IPS-18c (cell line): ENCODE data around the gene ASB2.

ENCODE experiments used
- H3K4me3 ChIP-seq: 2 replicates; pipeline ENCODE4 v1.7.0; 2013; ENCODE audit warnings: low read depth, mild to moderate bottlenecking, low read length, moderate library complexity; ENCODE audit not compliant: insufficient read depth
- H3K9me3 ChIP-seq: one replicate; pipeline ENCODE4 v1.6.1; 2013; ENCODE audit warnings: mild to moderate bottlenecking, low read length, moderate library complexity; ENCODE audit not compliant: control insufficient read depth, insufficient read depth

ASB2 gene

GRCh38 chr14:94005324-94006073, 29.1 kb upstream of the ASB2 start:
- H3K9me3 ChIP-seq, result no peaks in the 10 kb centered on the region
- H3K4me3 ChIP-seq, result no peak overlapping the region

GRCh38 chr14:94004015-94004414, 27.6 kb upstream of the ASB2 start:
- Histone ChIP-seq H3K9me3 (no peaks in the 10 kb centered on the region), H3K4me3 (no peak overlapping the region)

GRCh38 chr14:94003397-94003796, 27.0 kb upstream of the ASB2 start:
- H3K9me3 ChIP-seq, result no peaks in the 10 kb centered on the region
- no peak overlapping the region for H3K4me3 ChIP-seq

GRCh38 chr14:94001501-94002396, 25.4 kb upstream of the ASB2 start:
- Histone ChIP-seq H3K4me3 (no peak overlapping the region), H3K9me3 (no peaks in the 10 kb centered on the region)

GRCh38 chr14:94001016-94001415, 24.6 kb upstream of the ASB2 start:
- Histone ChIP-seq H3K4me3 (no peak overlapping the region), H3K9me3 (no peaks in the 10 kb centered on the region)

- no peaks in the 10 kb centered on the region for H3K9me3 ChIP-seq
- H3K4me3 ChIP-seq, result no peak overlapping the region
Observed at GRCh38 chr14:94000267-94000666, 23.9 kb upstream of the ASB2 start.

GRCh38 chr14:93999573-93999972, 23.2 kb upstream of the ASB2 start:
- Histone ChIP-seq H3K4me3 (no peak overlapping the region), H3K9me3 (no peaks in the 10 kb centered on the region)

- Histone ChIP-seq H3K4me3 (no peak overlapping the region), H3K9me3 (no peaks in the 10 kb centered on the region)
Observed at GRCh38 chr14:93998871-93999403, 22.6 kb upstream of the ASB2 start.

GRCh38 chr14:93997916-93998870, 21.8 kb upstream of the ASB2 start:
- H3K9me3 ChIP-seq, result no peaks in the 10 kb centered on the region
- H3K4me3 ChIP-seq, result no peak overlapping the region

- no peak within 1 kb of the TSS for H3K4me3 ChIP-seq
- H3K9me3 ChIP-seq, result no peaks in the 10 kb centered on the region
Observed at GRCh38 chr14:93997082-93997481, 20.7 kb upstream of the ASB2 start, which contains the start of gene CCDC197. TSS of gene CCDC197 (plus strand) at chr14:93997301. CDS start at chr14:93998132, 831 bp downstream.

GRCh38 chr14:93996130-93996695, 19.8 kb upstream of the ASB2 start:
- Histone ChIP-seq H3K4me3 (no peak overlapping the region), H3K9me3 (no peaks in the 10 kb centered on the region)

GRCh38 chr14:93994919-93995682, 18.7 kb upstream of the ASB2 start:
- H3K9me3 ChIP-seq, result no peaks in the 10 kb centered on the region
- no peak overlapping the region for H3K4me3 ChIP-seq

- H3K4me3 ChIP-seq, result no peak overlapping the region
Observed at GRCh38 chr14:93993382-93993781, 17.0 kb upstream of the ASB2 start.

GRCh38 chr14:93991649-93992048, 15.3 kb upstream of the ASB2 start:
- H3K4me3 ChIP-seq, result no peak overlapping the region
- no peaks in the 10 kb centered on the region for H3K9me3 ChIP-seq

More at GRCh38 chr14:93993382-93993781, 17.0 kb upstream of the ASB2 start:
- no peaks in the 10 kb centered on the region for H3K9me3 ChIP-seq

- no peak overlapping the region for H3K4me3 ChIP-seq
- no peaks in the 10 kb centered on the region for H3K9me3 ChIP-seq
Observed at GRCh38 chr14:93991212-93991611, 14.8 kb upstream of the ASB2 start.

GRCh38 chr14:93989939-93990338, 13.6 kb upstream of the ASB2 start:
- H3K9me3 ChIP-seq, result no peaks in the 10 kb centered on the region
- no peak overlapping the region for H3K4me3 ChIP-seq
